ENCODE measurements around the gene CDH4.

The CDH4 gene

DNA sequence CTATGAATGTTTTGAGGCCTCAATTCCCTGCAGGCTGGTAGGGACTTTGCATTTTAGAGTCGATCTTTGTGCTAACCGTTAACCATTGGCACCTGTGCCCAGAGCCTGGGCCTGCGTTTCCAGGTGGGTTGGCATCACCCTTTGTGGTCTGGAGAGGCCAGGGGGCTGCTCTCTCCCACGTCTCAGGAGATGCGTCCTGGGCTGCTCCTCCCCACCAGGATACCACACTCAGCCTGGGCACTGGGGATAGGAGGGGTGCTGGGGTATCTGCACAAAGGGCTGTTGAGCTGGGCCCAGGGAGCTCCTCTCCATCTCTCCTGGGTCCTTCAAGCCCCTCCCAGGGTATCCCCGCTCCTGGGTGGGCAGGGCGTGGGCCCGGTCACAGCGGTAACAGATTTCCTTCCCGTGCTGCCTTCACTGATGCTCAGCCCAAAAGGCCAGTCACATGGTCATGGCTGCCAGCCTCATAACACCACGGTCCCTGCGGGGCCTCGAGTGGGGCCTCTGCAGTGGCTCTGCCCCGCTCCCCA is 547.4 kb downstream of the CDH4 start:
- DNase-seq: no peak

DNA sequence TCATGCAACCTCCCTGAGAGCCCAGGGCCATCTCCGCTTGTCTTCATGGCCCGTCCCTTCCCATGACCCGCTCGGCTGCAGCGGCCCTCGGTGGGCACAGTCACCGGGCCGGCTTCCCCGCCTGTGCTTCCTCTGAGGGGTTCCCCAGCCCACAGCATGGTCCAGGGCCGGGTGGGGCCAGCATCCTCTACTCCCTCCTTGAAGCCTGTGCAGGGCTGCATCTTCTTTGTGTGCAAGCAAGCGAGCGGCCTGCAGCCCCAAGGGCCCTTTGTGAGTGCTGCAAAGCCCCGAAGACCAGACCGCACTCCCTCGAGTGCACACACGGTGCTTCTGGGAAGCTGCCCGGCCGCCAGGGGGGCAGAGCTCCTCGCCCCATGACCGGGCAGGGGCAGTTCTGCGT is 547.9 kb downstream of the CDH4 start:
- DNase-seq: no peak

DNA sequence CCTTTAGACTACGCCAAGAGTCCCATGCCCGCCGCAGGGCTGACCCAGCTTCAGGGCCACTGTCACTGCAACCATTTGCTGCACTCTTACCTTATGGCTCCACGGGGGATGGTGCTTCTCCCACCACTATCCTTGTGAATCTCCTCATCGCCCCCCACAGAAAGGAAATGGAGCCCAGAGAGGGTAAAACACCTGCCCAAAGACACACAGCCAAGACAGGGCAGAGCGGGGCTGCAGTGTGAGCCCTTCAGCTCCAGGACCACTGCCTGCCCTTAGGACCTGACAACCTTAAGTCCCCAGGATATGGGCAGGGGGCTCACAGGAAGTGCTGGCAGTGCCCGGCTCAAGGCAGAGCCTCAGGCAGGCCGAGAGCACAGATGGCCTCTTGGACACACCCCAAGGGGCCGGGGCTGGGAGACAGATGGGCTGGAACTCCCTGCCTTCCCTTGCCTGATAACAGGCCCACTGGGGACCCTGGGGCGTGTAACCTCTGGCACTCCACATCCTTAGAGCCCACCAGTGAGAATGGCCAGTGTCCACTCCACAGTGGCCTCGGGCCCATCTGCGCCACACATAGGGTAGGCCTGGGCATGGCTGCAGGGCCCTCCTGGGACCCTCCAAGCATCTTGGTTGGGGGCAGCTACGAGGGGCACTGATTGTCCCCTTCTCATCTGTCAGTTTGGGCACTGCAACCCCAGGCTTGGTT is 548.5 kb downstream of the CDH4 start:
- no peak for DNase-seq

DNA sequence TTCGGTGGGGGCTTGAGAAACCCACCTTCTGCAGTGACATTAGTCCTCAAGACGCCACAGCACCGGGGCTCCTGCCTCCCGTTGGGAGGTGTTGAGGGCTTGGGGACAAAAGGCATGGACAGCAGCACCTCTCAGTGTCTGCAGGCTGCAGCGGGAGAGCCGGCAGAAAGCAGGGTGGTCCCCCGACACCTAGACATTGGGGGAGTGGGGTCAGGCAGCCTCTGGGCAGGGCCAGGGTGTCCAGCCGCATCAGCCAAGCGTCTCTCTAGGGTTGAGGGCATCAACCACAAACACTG is 549.0 kb downstream of the CDH4 start:
- DNase-seq: no peak

DNA sequence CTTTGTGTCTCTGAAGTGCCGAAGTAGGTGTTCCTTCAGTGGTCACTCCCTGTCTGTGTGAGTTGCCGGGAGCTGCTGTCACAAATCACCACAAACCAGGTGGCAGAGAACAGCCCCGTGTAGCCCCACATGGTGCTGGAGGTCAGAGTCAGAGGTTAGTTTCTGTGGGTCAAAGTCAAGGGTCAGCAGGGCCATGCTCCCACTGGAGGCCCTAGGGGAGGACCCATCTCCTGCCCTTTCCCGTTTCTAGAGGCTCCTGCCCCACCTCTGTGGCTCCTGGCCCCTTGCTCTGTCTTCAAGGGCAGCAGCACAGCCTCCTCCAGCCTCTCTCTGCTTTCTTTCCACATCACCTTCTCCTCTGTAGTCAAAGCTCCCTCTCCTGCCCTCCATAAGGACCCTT is 549.4 kb downstream of the CDH4 start:
- no peak for DNase-seq

DNA sequence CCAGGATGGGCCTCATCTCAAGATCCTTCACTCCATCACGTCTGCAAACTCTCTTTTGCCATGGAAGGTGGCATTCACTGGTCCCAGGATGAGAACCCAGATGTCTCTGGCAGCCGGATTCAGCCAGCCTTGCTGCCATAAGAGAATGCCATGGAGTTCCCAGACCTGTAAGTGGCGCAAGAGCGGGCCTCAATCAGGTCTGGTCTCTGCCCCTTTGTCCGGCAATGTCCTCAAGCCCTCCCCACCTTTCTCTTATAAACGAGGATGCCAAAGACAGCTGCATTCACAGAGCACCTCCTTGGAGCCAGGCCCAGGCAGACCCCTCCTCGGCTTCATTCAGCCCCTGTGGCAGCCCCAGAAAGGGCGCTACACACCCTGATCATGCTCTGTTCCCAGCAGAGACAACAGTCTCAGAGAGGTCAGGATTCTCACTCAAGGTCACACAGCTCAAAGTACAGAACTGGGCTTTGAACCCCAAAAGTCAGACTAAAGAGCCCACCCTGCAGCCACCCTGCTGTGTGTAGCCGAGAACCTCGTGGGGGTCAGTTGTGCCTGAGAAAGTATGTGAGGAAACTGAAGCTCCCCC is 549.9 kb downstream of the CDH4 start:
- no peak for DNase-seq

DNA sequence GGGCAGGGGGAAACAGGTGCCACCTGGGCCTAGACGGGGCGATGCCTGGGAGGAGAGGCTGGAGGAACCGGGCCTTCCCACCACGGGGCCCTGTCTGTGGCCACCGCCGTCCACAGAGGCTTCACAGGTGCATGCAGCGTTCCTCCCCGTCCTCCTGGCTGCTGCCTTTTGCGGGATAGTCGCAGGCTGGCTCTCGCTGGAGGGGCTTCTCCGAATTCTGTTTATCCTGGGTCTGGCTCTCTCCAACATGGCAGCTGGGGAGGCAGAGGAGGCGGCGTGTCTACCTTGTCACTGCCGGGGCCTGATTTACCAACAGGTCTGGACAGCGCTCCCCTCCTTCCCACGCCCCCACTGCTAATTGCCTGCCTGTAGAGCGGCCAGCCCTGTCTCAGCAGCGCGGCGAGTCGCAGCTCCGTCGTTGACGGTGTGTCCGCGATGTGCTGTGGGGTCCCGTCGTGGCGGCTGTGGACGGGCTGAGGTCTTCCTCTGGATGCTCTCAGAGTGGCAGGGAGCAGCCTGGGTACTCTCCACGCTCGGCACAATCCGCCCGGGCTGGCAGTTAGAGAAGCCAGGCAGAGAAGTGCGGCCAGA is 550.8 kb downstream of the CDH4 start:
- no peak for DNase-seq

DNA sequence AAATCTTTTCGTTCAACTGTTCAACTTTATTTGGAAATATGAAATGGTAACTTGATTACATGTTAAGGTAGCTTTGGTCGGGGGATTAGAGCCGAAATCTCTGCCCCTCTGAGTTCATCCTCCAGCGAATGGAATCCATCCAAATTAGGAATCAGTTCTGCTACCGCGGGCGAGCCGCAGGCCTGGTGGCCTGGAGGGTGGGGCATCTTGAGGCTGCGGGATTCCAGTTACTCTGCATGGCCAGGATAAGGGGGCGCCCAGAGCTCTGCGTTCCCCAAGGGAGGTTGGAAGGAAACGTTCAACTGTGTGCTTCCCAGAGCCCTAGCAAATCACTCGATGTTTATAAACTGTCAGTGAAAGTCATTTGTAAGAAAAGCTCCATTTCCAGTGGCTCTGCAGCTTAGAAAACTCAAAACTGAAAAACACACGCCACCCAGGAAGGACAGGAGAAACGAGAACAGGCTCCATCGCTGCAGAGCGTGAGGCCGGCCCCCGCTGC is 551.4 kb downstream of the CDH4 start:
- DNase-seq: no peak

DNA sequence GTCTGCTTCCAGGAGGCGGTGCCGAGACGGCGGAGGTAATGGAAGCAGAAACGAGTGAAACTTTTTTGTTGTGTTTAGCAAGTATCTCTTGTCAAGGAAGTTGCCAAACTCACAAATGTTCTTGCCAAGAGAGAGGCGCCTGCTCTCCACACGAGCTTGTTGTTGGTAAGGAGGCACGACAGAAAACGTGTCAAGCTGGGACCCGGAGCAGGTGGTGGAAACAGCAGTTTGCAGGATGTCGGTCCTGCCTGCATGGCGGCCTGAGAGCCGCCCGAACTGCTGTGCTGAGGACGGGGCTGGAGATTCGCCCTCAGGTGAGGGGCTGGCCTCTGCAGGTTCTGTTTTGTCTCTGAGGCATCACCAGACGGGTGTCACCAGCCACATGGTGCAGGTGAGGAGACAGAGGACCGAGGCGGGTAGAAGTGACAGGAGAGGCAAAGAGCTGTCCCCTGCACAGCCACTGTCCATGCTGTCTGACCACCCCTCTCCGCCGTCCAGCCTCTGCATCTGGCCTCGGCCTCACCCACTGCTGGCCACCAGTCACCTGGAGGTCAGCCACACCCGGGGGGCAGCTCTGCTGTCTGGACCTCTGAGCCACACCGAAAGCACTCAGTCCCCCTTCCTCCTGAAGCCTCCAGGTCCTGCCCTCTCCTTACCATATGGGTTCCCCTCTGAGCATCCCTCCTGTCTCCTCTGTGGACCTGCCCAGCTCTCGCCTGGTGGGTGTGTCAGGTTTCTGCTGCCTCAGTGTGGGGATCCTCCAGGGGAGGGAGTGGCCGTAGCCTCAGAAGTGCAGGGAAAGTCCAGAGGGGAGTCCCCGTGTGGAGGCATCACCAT is 552.1 kb downstream of the CDH4 start:
- DNase-seq: no peak

DNA sequence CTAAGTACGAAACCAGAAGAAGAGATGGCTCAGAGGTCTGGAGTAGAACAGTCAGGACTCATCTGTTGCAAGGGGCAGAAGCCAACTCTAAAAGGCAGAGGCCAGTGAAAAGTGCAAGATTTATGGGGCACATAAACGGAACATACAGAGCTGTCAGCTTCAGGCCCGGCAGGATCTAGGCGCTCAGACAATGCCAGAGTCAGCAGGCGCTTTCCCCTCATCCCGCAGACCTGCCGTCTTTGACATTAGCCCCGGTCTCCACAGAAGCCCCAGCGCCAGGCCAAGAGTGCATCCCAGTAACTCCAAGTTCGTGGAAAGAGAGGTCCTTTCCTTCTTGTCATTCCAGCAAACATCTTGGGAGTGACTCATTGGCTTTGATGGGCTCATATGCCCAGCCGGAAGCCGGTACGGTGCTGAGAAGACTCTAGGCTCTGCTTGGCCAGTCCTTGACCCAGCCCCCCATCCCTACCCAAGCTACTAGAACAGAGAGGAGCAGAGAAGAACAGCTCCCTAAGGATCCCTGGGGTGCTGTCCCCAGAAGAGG is 552.8 kb downstream of the CDH4 start:
- DNase-seq: no peak

DNA sequence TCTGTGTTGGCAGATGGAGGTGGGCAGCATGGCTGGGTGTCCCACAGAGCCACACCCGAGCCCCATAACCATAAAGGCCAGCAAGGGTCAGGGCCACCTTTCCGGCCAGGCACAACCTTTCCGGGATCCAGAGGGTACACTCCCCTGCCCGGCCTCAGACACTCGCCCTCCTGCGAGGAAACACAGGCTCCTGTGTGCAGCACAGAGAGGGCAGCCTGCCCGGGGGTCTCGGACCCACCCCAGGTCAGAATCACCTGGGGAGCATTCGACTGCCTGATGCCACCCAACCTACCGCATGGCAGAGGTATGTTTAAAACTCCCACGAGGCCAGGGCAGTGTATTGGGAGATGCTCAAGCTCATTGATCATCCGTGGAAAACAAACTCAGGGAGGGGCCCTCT is 553.3 kb downstream of the CDH4 start:
- no peak for DNase-seq

DNA sequence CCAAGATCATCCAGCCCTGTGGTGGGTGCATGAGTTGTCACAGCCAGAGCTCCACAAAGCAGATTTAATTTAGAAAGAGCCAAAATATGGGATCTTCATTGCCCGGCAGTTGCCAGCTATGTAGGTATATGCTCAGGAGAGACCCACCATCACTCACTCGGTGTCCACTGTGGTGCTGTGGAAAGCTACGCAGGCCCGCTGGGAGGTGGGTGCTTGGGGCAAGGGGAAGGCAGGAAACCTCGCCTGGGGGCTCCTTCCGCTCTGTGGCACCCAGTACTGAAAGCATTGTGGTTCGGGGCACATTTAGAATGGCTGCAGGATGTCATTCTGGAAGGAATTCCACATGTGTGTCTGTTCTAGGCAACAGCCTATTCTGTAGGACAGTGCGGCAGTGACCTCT is 553.7 kb downstream of the CDH4 start:
- DNase-seq: no peak

DNA sequence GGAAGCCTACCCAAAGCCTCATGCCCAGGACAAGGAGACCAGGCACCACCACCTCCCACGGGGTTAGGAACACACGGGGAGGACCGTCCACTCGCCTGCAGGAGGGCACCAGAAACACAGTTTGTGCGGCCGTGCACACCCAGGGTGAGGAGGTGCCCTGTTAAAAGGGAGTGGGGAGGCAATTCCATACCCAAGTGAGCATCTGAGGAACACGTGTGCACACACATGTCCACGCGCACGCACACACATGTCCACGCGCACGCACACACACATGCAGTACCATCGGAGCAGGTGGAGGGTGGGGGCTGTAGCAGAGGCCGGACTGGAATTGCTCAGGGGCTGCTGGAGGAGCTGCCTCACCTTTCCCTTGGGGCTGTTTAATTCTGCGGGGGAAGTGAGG is 554.3 kb downstream of the CDH4 start:
- no peak for DNase-seq

DNA sequence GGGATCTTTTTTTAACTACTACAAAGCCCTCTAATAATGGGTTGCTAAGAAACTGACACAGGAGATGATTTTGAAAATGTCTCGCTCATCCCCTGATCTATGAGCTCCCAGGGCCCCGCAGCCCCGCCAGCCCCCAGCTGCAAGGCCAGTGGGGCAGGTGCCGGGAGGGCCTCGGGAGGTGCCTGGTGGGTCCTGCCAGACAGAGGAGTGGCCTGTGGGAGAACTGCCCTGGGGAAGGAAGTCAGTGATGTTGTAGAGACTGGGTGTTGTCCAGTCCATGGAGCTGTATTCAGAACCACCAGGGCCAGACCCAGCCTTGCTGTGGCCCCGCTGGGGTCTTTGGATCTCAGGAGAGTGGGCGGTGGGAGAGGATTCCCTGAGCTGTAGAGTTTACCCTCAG is 554.9 kb downstream of the CDH4 start:
- DNase-seq: no peak

DNA sequence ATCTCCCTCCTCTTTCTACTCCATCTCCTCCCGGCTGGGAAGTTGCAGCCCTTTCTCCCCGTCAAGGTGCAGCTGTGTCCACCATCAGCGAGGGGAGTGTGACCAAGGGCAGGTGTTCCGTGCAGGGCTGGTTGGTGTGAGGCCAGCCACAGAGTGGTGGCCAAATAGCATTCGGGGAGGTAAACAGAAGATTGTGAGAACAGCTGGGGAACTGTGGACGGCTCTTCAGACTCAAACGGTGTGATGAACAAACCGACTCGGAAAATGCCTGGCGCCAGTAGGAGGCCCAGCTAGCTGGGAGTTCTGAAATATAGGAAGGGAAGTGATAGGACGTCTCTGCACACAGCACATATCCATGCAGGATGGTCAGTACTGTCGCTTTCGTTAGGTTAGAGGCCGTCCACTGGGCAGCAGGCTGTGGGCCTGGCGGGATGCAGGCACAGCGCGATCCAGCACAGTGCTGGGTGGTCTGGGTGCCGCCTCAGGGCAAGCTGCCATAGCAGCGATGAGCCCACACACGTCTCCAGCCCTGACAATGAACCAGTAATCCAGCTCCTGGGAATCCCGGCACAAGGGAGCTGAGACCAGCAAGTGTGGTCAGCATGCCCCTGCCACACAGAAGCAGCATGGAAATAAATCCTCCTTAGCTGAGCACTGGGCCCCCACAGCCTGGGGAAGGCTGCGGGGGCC is 555.6 kb downstream of the CDH4 start:
- DNase-seq: no peak

DNA sequence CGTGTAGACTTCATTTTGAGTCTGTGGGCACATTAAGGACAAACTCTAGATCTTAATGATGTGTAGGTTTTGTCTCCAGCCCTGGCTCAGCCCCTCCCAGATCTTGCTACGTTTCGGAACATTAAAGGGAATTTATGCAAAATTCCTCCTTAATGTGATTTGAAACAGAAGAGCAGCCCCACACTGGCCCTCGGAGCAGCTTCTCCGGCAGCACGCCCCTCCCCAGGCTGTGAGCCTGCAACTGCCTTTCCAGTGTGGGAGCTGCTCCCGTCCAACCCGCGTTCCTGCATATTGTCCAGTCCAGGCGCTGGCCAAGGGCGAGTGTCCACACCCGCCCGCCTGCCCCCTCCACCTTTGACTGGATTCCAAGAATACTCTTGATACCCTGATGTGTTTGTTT is 556.4 kb downstream of the CDH4 start:
- no peak for DNase-seq

DNA sequence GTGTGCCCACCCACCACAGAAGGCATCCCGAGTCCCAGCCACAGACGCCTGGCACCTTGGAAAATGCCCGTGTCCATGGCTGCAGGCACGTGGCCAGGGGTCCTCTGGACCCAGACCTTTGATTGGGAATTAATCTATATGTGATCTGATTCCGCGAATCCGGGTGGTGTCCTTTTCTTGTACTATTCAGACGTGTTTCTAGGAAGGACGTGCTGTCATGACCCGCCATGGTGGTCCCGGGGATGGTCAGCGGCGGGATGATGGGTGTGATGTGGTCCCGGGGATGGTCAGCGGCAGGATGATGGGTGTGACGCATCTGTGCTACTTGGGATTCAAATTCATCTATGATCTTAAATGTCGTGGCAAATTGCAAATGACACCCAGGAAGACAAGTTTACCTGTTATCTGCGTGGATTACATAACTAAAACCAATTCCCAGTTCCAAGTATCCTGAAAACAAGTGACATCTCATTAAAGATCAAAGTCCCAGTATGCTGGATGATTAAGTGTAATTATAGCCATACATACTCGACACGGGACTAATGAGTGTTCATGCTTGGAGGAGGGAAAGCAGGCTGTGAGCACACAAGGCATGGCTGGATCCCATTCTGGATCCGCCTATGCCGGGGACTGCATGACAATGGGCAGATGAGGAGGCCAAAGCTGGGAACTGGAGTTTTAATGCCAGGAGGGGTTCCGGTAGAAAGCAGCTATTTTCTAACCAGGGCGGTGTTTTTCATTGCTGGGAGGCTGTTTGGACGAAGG is 557.1 kb downstream of the CDH4 start:
- DNase-seq: no peak

DNA sequence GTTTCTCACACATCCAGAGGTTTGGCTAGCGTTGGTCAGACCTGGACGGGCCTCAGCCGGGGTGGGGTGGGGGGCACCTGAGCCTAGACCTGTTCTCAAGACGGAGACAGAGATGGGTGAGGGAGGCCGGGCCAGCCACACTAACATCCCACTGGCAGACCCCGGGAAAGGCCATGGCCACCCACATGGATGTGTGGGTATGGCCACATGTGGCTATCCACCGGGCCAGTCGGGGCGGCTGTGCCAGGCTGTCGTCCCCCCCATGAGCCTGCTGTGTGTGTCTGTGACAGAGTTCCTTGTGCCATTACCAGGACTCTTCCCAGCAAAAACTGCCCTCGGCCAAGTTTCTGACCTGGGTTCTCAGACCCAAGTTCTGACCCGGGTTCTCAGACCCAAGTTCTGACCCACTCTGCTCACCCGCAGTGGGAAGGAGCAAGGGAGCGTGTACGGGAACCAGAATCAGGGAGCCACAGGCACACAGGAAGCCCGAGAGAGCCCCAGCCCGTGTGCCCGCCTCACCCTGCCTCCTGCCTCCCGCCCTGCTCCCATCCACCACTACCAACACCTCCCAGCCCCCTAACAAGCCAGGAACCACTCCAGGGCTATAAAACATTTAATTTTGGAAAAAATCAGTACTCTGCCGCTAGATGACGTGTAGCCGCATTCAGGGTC is 558.1 kb downstream of the CDH4 start:
- DNase-seq: no peak

DNA sequence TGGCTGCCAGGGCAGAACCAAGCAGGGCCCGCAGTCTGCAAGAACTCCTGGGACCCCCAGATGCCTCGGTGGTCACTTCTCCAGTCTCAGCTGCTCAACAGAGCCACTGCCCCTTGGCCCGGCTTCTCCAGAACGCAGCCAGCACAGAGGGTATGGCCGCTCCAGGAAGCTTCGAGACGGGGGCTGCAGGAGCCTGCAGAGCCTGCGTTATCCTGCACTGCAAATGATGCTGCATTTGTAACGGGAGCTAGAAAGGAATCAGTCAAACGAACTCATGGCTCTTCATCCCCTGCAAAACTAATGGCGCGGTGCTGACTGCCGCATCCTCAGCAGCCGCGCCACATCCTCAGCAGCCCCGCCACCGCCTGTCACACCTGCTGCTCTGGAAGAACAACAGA is 558.7 kb downstream of the CDH4 start:
- no peak for DNase-seq

DNA sequence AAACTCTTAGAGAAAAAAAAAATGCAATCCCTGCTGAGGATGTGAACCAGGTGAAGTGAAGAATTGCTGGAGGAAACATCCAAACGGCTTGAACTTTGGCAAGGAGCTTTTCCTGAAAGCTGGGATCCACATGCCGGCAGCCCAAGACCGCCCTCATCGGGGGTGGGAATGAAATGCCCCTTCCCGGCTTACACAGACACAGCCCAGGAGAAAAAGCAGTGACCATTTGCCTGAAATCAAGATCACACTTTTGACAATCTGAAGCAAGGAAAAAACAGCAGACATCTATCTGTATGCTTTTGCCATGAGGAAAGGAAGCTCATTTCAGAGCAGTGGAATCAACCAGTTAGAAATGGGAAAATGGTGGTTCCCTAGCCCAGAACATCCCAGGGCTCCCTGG is 559.1 kb downstream of the CDH4 start:
- no peak for DNase-seq

Data from inflammatory macrophage (primary cell).